HFF-Myc (cell line): Measurements from ENCODE around the gene CEP63.
"Not testable (repeated sequence)": the region's sequence is repeated elsewhere in the genome, so short reads cannot be mapped to it uniquely, and the experiment has no call there.

Source experiments
- DNase-seq: peaks from one replicate; pipeline ENCODE4 v3.0.0-alpha.2; 2011; ENCODE audit warnings: low read depth; ENCODE audit errors: extremely low read depth
- H3K4me3 ChIP-seq: replicated peaks from 2 replicates; pipeline ENCODE4 v1.5.1; 2011; ENCODE audit warnings: low read depth, mild to moderate bottlenecking, control low read depth, low read length
- TF ChIP-seq, protein P1 (sequence below): IDR thresholded peaks from 2 replicates; pipeline ENCODE4 v1.5.1; 2012; ENCODE audit warnings: mild to moderate bottlenecking, low read depth, low read length, control low read depth; ENCODE audit errors: missing control alignments

CEP63 gene

GRCh38 chr3:134536781-134537180, 50.9 kb downstream of the CEP63 start:
- no peak overlapping the region for H3K4me3 ChIP-seq
- TF ChIP-seq, protein P1, sequence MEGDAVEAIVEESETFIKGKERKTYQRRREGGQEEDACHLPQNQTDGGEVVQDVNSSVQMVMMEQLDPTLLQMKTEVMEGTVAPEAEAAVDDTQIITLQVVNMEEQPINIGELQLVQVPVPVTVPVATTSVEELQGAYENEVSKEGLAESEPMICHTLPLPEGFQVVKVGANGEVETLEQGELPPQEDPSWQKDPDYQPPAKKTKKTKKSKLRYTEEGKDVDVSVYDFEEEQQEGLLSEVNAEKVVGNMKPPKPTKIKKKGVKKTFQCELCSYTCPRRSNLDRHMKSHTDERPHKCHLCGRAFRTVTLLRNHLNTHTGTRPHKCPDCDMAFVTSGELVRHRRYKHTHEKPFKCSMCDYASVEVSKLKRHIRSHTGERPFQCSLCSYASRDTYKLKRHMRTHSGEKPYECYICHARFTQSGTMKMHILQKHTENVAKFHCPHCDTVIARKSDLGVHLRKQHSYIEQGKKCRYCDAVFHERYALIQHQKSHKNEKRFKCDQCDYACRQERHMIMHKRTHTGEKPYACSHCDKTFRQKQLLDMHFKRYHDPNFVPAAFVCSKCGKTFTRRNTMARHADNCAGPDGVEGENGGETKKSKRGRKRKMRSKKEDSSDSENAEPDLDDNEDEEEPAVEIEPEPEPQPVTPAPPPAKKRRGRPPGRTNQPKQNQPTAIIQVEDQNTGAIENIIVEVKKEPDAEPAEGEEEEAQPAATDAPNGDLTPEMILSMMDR, result no peak
- no peak for DNase-seq

DNA sequence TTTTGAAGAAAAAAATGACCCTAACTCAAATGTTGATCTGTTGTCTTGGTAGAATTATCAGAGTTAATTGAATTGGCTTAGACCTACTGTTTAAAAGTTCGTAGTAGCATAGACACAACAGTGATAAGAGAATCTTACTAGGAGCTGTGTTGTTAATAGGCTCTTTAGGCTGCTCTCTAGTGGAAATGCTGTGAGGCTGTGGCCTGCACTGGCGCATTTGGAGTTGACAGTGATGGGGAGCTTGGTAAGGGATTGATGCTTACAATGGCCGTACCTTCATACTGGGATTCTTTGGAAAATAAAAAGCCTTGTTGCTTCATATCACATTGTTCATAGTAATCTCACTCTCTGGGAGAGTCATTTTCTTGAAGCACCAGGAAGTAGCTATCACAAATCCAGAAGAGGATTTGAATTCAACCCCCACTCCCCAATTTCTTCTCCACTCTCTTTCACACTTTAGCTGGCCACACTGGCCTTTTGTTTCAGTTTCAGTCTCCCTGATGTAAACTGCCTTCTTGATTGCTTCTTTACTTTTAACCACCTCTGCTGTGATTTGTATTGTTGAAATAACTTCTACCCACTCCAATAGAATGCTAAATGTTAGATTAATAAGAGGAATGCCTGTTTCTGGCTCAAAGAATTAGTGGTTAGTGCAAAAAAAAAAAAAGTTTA, 56.6 kb downstream of the CEP63 start:
- no peak for DNase-seq
- TF ChIP-seq, protein P1, result no peak
- no peak overlapping the region for H3K4me3 ChIP-seq

DNA sequence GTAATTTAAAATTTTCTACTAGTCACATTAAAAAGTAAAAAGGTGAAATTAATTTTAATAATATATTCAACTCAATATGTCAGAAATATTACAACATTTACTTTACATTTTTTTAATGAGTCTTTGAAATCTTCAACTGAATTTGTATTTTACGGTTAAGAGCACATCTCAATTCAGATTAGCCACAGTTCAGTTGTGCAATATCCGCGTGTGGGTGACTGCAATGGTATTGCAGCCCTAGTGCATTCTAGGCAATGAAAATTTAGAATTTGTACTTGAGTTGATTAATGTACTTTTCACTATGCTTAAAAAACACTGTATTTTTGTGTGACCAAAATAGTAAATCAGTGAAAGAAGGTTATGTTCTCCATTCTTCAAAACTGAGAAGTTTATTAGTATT, 57.3 kb downstream of the CEP63 start:
- TF ChIP-seq, protein P1, result no peak

DNA sequence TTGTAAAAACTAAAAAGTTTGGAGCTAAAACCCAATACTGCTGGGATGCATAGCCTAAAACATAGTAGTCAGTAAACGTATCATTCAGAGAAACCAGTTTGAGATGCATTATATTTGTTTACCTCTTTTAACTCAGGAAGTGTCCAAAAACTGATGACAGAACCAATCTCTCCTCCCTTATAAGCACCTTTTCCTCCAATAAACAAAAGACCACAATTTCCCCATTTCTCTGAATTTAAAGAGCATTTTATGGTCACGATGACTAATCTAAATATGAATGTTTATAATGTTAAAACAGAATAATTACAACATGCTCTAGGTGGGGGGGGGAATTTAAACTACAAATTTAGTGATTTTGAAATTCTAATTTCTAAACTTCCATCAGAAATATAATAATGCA, 58.5 kb downstream of the CEP63 start:
- H3K4me3 ChIP-seq, result no peak overlapping the region
- DNase-seq, result no peak
- TF ChIP-seq, protein P1, result no peak

More for the DNA sequence above, 57.3 kb downstream of the CEP63 start:
- DNase-seq, result no peak
- no peak overlapping the region for H3K4me3 ChIP-seq

- not testable (repeated sequence) for H3K4me3 ChIP-seq, DNase-seq
Measured at GRCh38 chr3:134544783-134545182, 58.9 kb downstream of the CEP63 start.

DNA sequence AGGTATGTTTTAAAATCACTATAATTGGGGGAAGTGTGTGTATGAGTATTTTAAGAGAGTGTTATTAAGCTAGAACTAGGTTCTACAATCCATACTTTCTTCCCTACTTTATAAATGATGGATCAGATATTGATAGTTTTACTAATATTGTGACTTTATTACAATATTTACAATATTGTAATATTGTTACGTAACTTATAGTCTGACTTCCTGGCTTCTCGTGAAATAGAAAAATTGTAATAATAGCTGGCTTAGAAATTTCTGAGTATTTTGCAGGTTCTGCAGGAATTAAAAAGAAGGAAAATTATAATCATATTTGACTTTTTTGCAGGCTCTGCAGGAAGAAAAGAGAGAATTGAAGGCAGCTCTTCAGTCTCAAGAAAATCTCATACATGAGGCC, 60.0 kb downstream of the CEP63 start:
- no peak overlapping the region for H3K4me3 ChIP-seq
- no peak for DNase-seq
- TF ChIP-seq, protein P1, result no peak

DNA sequence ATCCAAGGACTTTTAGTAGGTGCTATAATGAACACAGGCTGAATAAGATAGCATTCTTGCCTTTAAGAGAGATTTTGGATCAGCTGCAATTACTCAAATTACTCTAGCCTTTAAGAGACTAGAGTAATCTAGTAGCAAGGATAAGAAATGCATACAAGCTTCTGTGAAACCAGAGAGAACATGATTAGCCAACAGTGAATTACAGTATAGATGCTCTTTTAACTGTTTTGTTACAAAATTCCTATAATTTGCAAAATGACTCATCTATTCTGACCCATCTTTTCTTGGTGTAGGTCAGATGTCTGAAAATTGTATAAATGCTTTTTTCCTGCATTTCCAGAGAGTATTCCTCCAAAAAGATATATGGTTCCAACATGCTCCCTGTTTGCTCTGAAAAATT, 66.9 kb downstream of the CEP63 start:
- H3K4me3 ChIP-seq, result no peak overlapping the region
- DNase-seq, result no peak
- TF ChIP-seq, protein P1, result no peak
